Motor neuron (in vitro differentiated cells): Measurements from ENCODE around the gene AFG1L. TPM values are rescaled to one million over a fixed set of nuclear protein-coding genes. Genes with fewer than 3 reads are reported as not detected.
A peak's percentile ranks its signal among the peaks of the same experiment; 100 is the strongest.

Experiments used
- ATAC-seq, 8 experiments: fragments of 200-7000 bp; cut with Tn5 transposase; replicated peaks in 6 of 8; 2 replicates each; pipeline ENCODE4 v1.8.0; 2021; ENCODE audit warnings: mild to moderate bottlenecking in 8 of 8, moderate library complexity in 8 of 8
- H3K27ac ChIP-seq, 2 donors: fragments of 250-450 bp; sonication (Bioruptor Pico); 2 replicates each; pipeline ENCODE4 v1.9.0; 2021; ENCODE audit warnings: antibody characterized with exemption in 2 of 2, mild to moderate bottlenecking in 2 of 2, moderate library complexity in 1 of 2
- H3K4me1 ChIP-seq, 2 donors: fragments of 250-450 bp; sonication (Bioruptor Pico); replicated peaks in 1 of 2; 2 replicates each; pipeline ENCODE4 v1.6.1; 2021; ENCODE audit warnings: antibody characterized with exemption in 2 of 2, mild to moderate bottlenecking in 2 of 2, moderate library complexity in 1 of 2
- H3K4me3 ChIP-seq, 5 donors: fragments of 250-450 bp; sonication (Bioruptor Pico); 2 replicates each; pipeline ENCODE4 v1.9.0; 2021; ENCODE audit warnings: antibody characterized with exemption in 5 of 5, mild to moderate bottlenecking in 5 of 5, moderate library complexity in 4 of 5
- WGBS, 10 experiments: fragments of 450-650 bp; shearing (Covaris generic); methylation state at CpG; one replicate each; pipeline ENCODE4 v1.0.0; 2022; 5-methylcytosine and 5-hydroxymethylcytosine counted together
- in situ Hi-C, 9 experiments: fragments of 400-800 bp; cut with MboI; loops; one replicate each; pipeline ENCODE4 v1.15.0; 2021; ENCODE audit warnings: low sequenced_read_pairs in 9 of 9, low pct_unique_long_range_greater_than_20kb in 2 of 9; ENCODE audit not compliant: unreplicated experiment in 9 of 9
- total RNA-seq, 8 experiments: library from RNA; unstranded; fragments of 300-600 nt; gene quantifications; 2 replicates each; pipeline versions ENCODE4 v1.2.3 to v1.2.4, GENCODE V29; 2022

The AFG1L gene
- total RNA-seq, 8 experiments from 2014 or later: 4.3 to 17.4 (median 7.2) TPM

DNA sequence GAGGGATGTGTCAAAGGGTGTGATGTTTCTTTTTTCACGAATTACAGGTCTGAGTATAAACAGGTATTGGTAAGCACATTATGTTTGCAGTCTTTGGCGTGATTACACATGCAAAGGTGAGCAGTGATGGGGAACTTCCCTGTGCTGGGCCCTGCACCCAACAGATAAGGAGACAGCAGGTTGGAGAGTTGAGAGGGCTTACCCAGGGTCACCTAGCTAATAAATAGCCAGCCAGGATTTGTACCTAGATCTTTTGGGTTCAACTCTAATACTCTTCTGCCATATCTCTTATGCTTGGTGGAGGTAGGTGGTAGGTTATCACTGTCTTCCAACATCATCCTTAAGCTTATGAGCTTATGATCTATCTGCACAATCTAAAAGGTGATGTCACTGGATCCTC, 46.5 kb downstream of the AFG1L start:
- no peaks in the 10 kb centered on the region for H3K4me1 ChIP-seq
- 60 to 100% (median 88%) methylated on average over 1 to 2 of the region's 2 CpGs; no CpG with 5 or more reads in 4 of the 10 experiments for WGBS, 10 experiments
- no peak overlapping the region for H3K27ac ChIP-seq
- H3K4me3 ChIP-seq: no peak overlapping the region
- in situ Hi-C loops: no loop called here
- ATAC-seq: no peak

DNA sequence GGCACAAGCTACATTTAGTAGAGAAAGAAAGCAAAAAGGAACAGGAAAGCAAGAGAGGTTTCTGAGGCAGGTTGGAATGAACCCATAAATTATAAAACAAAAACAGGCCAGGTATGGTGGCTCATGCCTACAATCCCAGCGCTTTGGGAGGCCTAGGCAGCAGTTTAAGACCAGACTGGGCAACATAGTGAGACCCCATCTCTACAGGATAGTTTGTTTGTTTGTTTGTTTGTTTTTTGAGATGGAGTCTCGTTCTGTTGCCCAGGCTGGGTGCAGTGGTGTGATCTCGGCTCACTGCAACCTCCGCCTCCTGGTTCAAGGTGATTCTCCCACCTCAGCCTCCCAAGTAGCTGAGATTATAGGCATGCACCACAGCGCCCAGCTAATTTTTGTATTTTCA, 49.0 kb downstream of the AFG1L start:
- no peak for ATAC-seq
- Histone ChIP-seq H3K4me1 (no peaks in the 10 kb centered on the region), H3K27ac (no peak overlapping the region), H3K4me3 (no peak overlapping the region)
- in situ Hi-C loops: no loop called here
- WGBS, 10 experiments: 80 to 100% (median 94%) methylated on average over 1 to 5 of the region's 5 CpGs; no CpG with 5 or more reads in 1 of the 10 experiments

- in situ Hi-C loops: no loop called here
- WGBS, 10 experiments: 80 to 100% (median 95%) methylated on average over 1 to 4 of the region's 5 CpGs
- ATAC-seq: no peak
- H3K4me1 ChIP-seq: no peaks in the 10 kb centered on the region
- no peak overlapping the region for H3K4me3 ChIP-seq
- H3K27ac ChIP-seq: no peak overlapping the region
Measured at GRCh38 chr6:108348655-108349349, 53.9 kb downstream of the AFG1L start.

DNA sequence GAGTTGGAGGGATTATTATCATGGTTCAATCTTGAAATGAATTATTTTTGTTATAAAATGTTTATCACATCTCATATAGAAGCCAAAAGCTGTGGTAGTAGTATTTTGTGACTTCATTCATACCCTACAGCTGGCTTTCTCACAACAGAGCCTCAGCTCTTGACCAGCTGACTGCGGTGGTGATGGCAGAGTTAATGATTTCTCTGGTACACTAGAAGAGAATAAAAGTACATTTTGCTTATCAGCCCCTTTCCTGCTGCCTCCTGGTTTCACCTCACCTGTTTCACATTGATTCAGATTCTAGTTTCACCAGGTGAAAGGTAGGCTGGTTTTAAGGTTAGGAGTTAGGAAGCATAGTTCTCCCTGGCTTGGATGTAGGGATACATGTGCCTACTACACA, 55.7 kb downstream of the AFG1L start:
- 100% methylated on average over 1 of the region's 1 CpG; no CpG with 5 or more reads in 8 of the 10 experiments for WGBS, 10 experiments
- in situ Hi-C loops: no loop called here
- Histone ChIP-seq H3K4me3 (no peak overlapping the region), H3K4me1 (no peaks in the 10 kb centered on the region), H3K27ac (no peak overlapping the region)
- ATAC-seq: no peak

- Histone ChIP-seq H3K4me3 (no peak overlapping the region), H3K4me1 (no peaks in the 10 kb centered on the region), H3K27ac (no peak overlapping the region)
- 20 to 100% (median 80%) methylated on average over 1 of the region's 1 CpG; no CpG with 5 or more reads in 5 of the 10 experiments for WGBS, 10 experiments
- in situ Hi-C loops: no loop called here
- no peak for ATAC-seq
Measured at GRCh38 chr6:108353853-108354252, 59.0 kb downstream of the AFG1L start.

- no peak overlapping the region for H3K4me3 ChIP-seq
- ATAC-seq: peak in 2 of 8 experiments; percentile 52 to 69
- 50 to 100% (median 91%) methylated on average over 1 to 2 of the region's 2 CpGs for WGBS, 10 experiments
- in situ Hi-C loops: no loop called here
- no peaks in the 10 kb centered on the region for H3K4me1 ChIP-seq
- H3K27ac ChIP-seq: no peak overlapping the region
Measured at GRCh38 chr6:108355120-108355519, 60.3 kb downstream of the AFG1L start.

- H3K27ac ChIP-seq: no peak overlapping the region
- no peak for ATAC-seq
- WGBS, 10 experiments: 86 to 100% (median 94%) methylated on average over 1 to 2 of the region's 2 CpGs; no CpG with 5 or more reads in 2 of the 10 experiments
- in situ Hi-C loops: no loop called here
- no peak overlapping the region for H3K4me3 ChIP-seq
- no peaks in the 10 kb centered on the region for H3K4me1 ChIP-seq
Measured at GRCh38 chr6:108355890-108356289, 61.0 kb downstream of the AFG1L start.

- 48 to 93% (median 86%) methylated on average over 1 to 5 of the region's 5 CpGs for WGBS, 10 experiments
- in situ Hi-C loops: no loop called here
- Histone ChIP-seq H3K4me3 (no peak overlapping the region), H3K4me1 (peaks cover 2 to 10% of the 10 kb centered on the region in 2 donors), H3K27ac (no peak overlapping the region)
- ATAC-seq: peak in 3 of 8 experiments; percentile 60 to 90 (median 63)
Measured at GRCh38 chr6:108359901-108360882, 65.3 kb downstream of the AFG1L start.

DNA sequence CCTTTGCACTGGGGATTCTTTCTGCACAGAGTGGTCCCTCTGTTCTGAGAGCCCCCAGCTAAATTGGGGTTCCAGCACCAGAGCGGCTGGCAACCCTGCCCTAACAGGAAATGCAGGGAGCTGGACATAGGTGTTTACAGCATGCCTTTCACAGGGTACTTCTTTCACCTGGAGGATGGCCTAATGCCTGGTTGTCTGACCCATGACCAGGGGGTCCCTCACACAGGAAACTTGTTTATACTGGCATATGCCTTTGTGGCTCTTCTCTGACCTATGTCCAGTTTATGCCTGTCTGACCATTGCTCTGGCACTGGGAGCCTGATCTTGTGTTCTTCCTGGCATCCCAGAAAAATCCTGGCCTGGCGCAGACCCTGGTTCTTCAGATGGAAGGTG, 66.1 kb downstream of the AFG1L start:
- Histone ChIP-seq H3K4me1 (peaks cover 2 to 13% of the 10 kb centered on the region in 2 donors), H3K4me3 (no peak overlapping the region), H3K27ac (no peak overlapping the region)
- in situ Hi-C loops: no loop called here
- ATAC-seq: no peak
- 84 to 100% (median 100%) methylated on average over 1 to 2 of the region's 2 CpGs; no CpG with 5 or more reads in 3 of the 10 experiments for WGBS, 10 experiments

GRCh38 chr6:108361312-108361932, 66.6 kb downstream of the AFG1L start:
- no peak overlapping the region for H3K4me3 ChIP-seq
- H3K27ac ChIP-seq: no peak overlapping the region
- 71 to 100% (median 97%) methylated on average over 1 to 4 of the region's 5 CpGs; no CpG with 5 or more reads in 1 of the 10 experiments for WGBS, 10 experiments
- peaks cover 2 to 13% of the 10 kb centered on the region in 2 donors for H3K4me1 ChIP-seq
- in situ Hi-C loops: no loop called here
- peak in 1 of 8 experiments; percentile 37 for ATAC-seq

DNA sequence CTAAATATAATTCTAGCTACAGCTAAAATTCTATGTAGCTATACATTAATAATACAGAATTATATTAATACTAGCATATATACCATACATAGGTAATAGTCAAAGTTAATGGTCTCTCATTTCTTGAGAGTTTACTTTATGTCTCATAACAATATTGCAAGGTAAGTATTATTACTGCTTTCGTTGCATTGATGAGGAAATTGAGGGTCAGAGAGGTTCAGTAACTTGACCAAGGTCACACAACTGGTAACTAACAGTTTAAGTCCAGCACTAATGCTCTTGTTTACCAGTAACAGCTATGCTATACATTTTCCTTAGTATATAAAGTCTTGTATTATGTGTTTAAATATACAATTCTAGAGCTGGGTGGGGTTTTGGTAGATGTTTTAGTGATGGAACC, 67.6 kb downstream of the AFG1L start:
- ATAC-seq: no peak
- no peak overlapping the region for H3K4me3 ChIP-seq
- in situ Hi-C loops: no loop called here
- WGBS, 10 experiments: 60 to 88% (median 77%) methylated on average over 1 of the region's 1 CpG; no CpG with 5 or more reads in 6 of the 10 experiments
- no peak overlapping the region for H3K27ac ChIP-seq
- H3K4me1 ChIP-seq: peaks cover 2 to 13% of the 10 kb centered on the region in 2 donors

- WGBS, 10 experiments: 0 to 100% (median 83%) methylated on average over 1 to 3 of the region's 3 CpGs; no CpG with 5 or more reads in 1 of the 10 experiments
- ATAC-seq: no peak
- in situ Hi-C loops: no loop called here
Measured at GRCh38 chr6:108363113-108363512, 68.3 kb downstream of the AFG1L start.

GRCh38 chr6:108363889-108364313, 69.0 kb downstream of the AFG1L start:
- in situ Hi-C loops: no loop called here
- Histone ChIP-seq H3K4me3 (no peak overlapping the region), H3K27ac (no peak overlapping the region), H3K4me1 (peaks cover 2 to 13% of the 10 kb centered on the region in 2 donors)
- 0 to 93% (median 20%) methylated on average over 1 to 6 of the region's 6 CpGs for WGBS, 10 experiments
- peak in 7 of 8 experiments; percentile 67 to 99 (median 98) for ATAC-seq

More at GRCh38 chr6:108363113-108363512, 68.3 kb downstream of the AFG1L start:
- H3K27ac ChIP-seq: no peak overlapping the region
- H3K4me1 ChIP-seq: peaks cover 2 to 13% of the 10 kb centered on the region in 2 donors
- H3K4me3 ChIP-seq: no peak overlapping the region
